Measurements from ENCODE around the gene CD58. TPM values are rescaled to one million over a fixed set of nuclear protein-coding genes. Genes with fewer than 3 reads are reported as not detected.

Gene CD58
- polyA plus RNA-seq, 1 experiment, result 7.3 TPM

DNA sequence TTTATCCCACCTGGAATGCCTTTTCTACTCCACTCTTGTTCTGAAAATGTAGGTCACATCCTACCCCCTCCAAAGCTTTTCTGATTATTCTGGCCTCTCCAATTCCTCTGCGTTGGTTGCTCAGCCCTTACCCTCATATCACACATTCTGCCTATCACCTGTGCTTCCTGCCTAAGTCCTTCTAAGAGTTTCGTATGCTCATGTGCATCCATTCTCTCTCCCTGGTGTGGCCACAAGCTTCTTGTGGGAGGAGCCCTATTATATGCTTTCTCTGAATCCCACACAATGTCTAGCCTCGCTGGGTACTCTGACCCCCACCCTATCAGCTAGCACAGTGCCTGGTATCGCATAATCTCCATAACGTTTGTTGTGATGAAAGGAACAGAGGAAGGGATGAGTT, 54.2 kb downstream of the CD58 start:
- POLR2A ChIA-PET, result no interaction called here

DNA sequence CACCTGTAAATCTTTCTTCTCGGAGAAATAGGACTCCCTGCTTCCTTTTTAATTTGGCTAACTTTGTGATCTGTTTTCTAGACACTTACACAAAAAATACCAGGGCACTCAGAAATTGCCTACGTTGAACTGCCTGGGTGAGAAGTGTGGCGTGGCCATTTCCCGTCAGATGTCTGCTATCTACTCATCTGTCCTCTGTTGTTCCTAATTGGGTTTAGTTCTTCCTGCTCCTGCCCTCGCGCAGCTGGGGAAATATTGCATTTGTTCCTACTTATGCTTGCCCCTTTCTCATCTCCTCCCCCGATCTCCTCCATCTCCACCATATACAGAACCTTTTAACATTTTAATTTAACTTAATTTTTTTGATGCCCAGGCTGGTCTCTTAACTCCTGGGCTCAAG, 55.1 kb downstream of the CD58 start:
- no peak for DNase-seq (ENCODE audit: low read depth, low spot score)
- Histone ChIP-seq H3K4me3 (ENCODE audit: low read depth, low read length) (no peak overlapping the region), H3K9me3 (ENCODE audit: control insufficient read depth, insufficient read depth, low read length) (peaks cover 2% of the 10 kb centered on the region; the same call in 1 of the 2 replicates), H3K27me3 (ENCODE audit: control insufficient read depth, insufficient read depth, low read length) (no peaks in the 10 kb centered on the region), H3K27ac (ENCODE audit: low read depth, low read length) (no peak overlapping the region)
- CTCF ChIA-PET, result interaction anchor here (1.1 to 1.4 kb wide), 3 partner anchors 30 to 377 kb away, joined by 3 to 4 read pairs (median 4); no protein-coding TSS in a partner anchor
- POLR2A ChIA-PET, result no interaction called here
- TF ChIP-seq, protein P1, sequence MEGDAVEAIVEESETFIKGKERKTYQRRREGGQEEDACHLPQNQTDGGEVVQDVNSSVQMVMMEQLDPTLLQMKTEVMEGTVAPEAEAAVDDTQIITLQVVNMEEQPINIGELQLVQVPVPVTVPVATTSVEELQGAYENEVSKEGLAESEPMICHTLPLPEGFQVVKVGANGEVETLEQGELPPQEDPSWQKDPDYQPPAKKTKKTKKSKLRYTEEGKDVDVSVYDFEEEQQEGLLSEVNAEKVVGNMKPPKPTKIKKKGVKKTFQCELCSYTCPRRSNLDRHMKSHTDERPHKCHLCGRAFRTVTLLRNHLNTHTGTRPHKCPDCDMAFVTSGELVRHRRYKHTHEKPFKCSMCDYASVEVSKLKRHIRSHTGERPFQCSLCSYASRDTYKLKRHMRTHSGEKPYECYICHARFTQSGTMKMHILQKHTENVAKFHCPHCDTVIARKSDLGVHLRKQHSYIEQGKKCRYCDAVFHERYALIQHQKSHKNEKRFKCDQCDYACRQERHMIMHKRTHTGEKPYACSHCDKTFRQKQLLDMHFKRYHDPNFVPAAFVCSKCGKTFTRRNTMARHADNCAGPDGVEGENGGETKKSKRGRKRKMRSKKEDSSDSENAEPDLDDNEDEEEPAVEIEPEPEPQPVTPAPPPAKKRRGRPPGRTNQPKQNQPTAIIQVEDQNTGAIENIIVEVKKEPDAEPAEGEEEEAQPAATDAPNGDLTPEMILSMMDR (IDR thresholded peaks at IDR 0.05; ENCODE audit: low read depth, low read length), result no peak

More for the DNA sequence above, 54.2 kb downstream of the CD58 start:
- no peak for DNase-seq (ENCODE audit: low read depth, low spot score)
- Histone ChIP-seq H3K27me3 (ENCODE audit: control insufficient read depth, insufficient read depth, low read length) (no peaks in the 10 kb centered on the region), H3K4me3 (ENCODE audit: low read depth, low read length) (no peak overlapping the region), H3K27ac (ENCODE audit: low read depth, low read length) (no peak overlapping the region), H3K9me3 (ENCODE audit: control insufficient read depth, insufficient read depth, low read length) (no peaks in the 10 kb centered on the region)
- TF ChIP-seq, protein P1 (IDR thresholded peaks at IDR 0.05; ENCODE audit: low read depth, low read length), result no peak
- CTCF ChIA-PET, result interaction anchor here (1.1 kb wide), 1 partner anchor 31 kb away, joined by 4 read pairs; no protein-coding TSS in a partner anchor

DNA sequence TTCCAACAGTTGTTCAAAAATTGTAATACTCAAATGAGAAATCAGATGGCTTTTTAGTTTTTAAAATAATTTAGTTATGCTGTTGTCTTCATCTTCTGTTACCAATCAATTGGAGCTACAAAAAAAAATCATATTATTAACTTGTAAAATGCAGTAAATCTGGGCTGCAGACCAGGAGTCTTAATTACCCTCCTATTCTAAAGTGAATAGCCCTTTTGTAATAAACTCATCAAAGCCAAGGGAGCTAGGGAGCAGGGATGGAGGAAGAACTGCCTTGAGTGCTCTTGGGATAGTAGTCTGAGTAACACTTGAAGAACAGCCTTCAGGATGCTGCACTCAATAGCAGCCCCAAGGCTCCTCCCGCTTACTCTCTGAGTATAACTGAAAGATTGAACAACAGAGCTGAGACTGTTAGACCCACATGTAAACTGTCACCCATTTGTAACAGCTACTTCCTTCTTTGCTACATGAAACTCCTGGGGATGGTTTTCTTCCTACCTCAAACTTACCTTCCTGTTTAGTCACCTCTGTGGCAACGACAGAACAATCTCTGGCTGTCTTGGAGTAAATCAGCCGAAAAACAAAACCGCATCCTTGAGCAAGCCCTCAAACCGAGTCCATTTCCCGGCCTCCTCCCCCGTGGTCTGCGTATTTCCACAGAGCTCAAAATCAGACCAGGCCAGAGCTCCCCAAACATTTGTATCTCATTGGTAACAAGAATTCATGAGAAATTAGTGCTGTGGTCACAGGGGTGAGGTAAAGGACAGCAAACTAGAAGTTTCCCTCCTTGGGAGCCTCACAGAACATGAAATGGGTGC, 55.9 kb downstream of the CD58 start:
- Histone ChIP-seq H3K4me3 (ENCODE audit: low read depth, low read length) (no peak overlapping the region), H3K27ac (ENCODE audit: low read depth, low read length) (no peak overlapping the region), H3K27me3 (ENCODE audit: control insufficient read depth, insufficient read depth, low read length) (no peaks in the 10 kb centered on the region), H3K9me3 (ENCODE audit: control insufficient read depth, insufficient read depth, low read length) (peaks cover 2% of the 10 kb centered on the region; the same call in 1 of the 2 replicates)
- ChIA-PET CTCF (interaction anchor here (1.2 to 1.7 kb wide), 4 partner anchors 16 to 376 kb away, joined by 3 to 5 read pairs (median 4); no protein-coding TSS in a partner anchor), POLR2A (no interaction called here)
- TF ChIP-seq, protein P1 (IDR thresholded peaks at IDR 0.05; ENCODE audit: low read depth, low read length), result no peak
- no peak for DNase-seq (ENCODE audit: low read depth, low spot score)

DNA sequence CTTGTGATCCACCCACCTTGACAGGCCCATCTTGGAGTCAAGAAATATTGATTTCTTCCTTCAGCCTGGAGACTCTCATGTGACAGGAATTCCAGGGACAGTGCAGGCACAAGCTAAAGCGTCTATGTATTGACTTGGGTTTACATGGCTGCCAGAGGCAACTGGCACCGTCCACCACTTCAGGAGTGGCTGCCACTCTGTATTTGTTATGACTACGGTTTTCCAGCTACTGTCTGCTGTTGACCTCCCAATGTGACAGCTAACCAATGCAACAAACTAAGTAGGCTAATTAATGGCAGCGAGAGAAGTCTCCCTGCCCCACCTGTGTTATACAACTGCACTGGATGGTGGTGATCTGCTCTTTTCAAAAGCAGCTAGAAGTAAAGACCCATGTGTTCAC, 56.9 kb downstream of the CD58 start:
- ChIA-PET CTCF (interaction anchor here (0.8 to 1.7 kb wide), 2 partner anchors 28 to 374 kb away, joined by 3 to 5 read pairs; no protein-coding TSS in a partner anchor), POLR2A (no interaction called here)
- H3K4me3 ChIP-seq (ENCODE audit: low read depth, low read length), result no peak overlapping the region
- no peak for DNase-seq (ENCODE audit: low read depth, low spot score)
- H3K27me3 ChIP-seq (ENCODE audit: control insufficient read depth, insufficient read depth, low read length), result no peaks in the 10 kb centered on the region
- TF ChIP-seq, protein P1 (IDR thresholded peaks at IDR 0.05; ENCODE audit: low read depth, low read length), result no peak
- H3K9me3 ChIP-seq (ENCODE audit: control insufficient read depth, insufficient read depth, low read length), result peaks cover 2% of the 10 kb centered on the region; the same call in 1 of the 2 replicates
- no peak overlapping the region for H3K27ac ChIP-seq (ENCODE audit: low read depth, low read length)

GRCh38 chr1:116511459-116512019, 59.3 kb downstream of the CD58 start:
- CTCF ChIA-PET, result no interaction called here
- TF ChIP-seq, protein P1 (IDR thresholded peaks at IDR 0.05; ENCODE audit: low read depth, low read length), result no peak
- POLR2A ChIA-PET, result no interaction called here
- Histone ChIP-seq H3K9me3 (ENCODE audit: control insufficient read depth, insufficient read depth, low read length) (peaks cover 2% of the 10 kb centered on the region; the same call in 1 of the 2 replicates), H3K27ac (ENCODE audit: low read depth, low read length) (no peak overlapping the region), H3K4me3 (ENCODE audit: low read depth, low read length) (no peak overlapping the region), H3K27me3 (ENCODE audit: control insufficient read depth, insufficient read depth, low read length) (no peaks in the 10 kb centered on the region)
- no peak for DNase-seq (ENCODE audit: low read depth, low spot score)
